ENCODE results near the gene BPNT1.

GRCh38 chr1:220046052-220046930, 43.3 kb downstream of the BPNT1 start, which contains the start of gene EPRS1:
- peak; percentile 66 for TF ChIP-seq CTCF (IDR thresholded peaks at IDR 0.05; ENCODE audit: low read length)
- TF ChIP-seq EZH2 (optimal IDR thresholded peaks at IDR 0.05; ENCODE audit: low read depth, low read length), result no peak
